Fibroblast of the aortic adventitia (primary cell): ENCODE data around the gene MBOAT2. TPM values are rescaled to one million over a fixed set of nuclear protein-coding genes. Genes with fewer than 3 reads are reported as not detected.
A peak's percentile ranks its signal among the peaks of the same experiment; 100 is the strongest.
"Not testable (repeated sequence)": the region's sequence is repeated elsewhere in the genome, so short reads cannot be mapped to it uniquely, and the experiment has no call there.

Experiments used
- DNase-seq: peaks from one replicate; pipeline ENCODE4 v3.0.0-alpha.2; 2010; ENCODE audit warnings: low read depth
- H3K4me3 ChIP-seq: 2 replicates; pipeline ENCODE4 v1.5.1; 2011; ENCODE audit warnings: low read depth, mild to moderate bottlenecking, control low read depth, low read length, moderate library complexity
- total RNA-seq: library from RNA; depleted of rRNA; stranded (reverse); fragments of >200 nt; gene quantifications from 2 replicates; pipeline ENCODE4 v1.2.3, GENCODE V29; 2012; ENCODE audit warnings: low replicate concordance
- TF ChIP-seq, protein P1 (sequence below): IDR thresholded peaks from 2 replicates; pipeline ENCODE4 v1.5.1; 2011; ENCODE audit warnings: mild to moderate bottlenecking, low read length, control low read depth, inconsistent platforms; ENCODE audit not compliant: insufficient read depth

The MBOAT2 gene
- total RNA-seq, 1 donor: 37.1 TPM

DNA sequence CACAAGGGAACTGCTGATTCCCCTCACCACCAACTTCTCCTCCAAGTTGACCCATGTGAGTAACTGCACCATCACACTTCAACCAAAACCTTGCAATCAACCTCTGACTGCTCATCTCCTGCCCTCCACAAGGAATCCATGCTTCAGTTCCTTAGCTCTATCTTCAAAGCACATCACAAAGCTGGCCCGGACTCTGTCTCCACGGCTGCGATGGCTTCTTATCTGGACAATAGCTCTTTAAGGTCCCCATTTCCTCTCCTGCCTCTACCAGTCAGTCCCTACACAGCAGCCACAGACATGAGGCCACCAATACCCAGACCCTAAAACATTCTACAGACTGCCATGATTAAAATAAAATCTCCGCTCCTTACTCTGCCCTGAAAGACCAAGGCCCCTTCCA lies 25.7 kb downstream of the MBOAT2 start:
- TF ChIP-seq, protein P1, sequence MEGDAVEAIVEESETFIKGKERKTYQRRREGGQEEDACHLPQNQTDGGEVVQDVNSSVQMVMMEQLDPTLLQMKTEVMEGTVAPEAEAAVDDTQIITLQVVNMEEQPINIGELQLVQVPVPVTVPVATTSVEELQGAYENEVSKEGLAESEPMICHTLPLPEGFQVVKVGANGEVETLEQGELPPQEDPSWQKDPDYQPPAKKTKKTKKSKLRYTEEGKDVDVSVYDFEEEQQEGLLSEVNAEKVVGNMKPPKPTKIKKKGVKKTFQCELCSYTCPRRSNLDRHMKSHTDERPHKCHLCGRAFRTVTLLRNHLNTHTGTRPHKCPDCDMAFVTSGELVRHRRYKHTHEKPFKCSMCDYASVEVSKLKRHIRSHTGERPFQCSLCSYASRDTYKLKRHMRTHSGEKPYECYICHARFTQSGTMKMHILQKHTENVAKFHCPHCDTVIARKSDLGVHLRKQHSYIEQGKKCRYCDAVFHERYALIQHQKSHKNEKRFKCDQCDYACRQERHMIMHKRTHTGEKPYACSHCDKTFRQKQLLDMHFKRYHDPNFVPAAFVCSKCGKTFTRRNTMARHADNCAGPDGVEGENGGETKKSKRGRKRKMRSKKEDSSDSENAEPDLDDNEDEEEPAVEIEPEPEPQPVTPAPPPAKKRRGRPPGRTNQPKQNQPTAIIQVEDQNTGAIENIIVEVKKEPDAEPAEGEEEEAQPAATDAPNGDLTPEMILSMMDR: no peak
- DNase-seq: no peak
- H3K4me3 ChIP-seq: no peak overlapping the region

DNA sequence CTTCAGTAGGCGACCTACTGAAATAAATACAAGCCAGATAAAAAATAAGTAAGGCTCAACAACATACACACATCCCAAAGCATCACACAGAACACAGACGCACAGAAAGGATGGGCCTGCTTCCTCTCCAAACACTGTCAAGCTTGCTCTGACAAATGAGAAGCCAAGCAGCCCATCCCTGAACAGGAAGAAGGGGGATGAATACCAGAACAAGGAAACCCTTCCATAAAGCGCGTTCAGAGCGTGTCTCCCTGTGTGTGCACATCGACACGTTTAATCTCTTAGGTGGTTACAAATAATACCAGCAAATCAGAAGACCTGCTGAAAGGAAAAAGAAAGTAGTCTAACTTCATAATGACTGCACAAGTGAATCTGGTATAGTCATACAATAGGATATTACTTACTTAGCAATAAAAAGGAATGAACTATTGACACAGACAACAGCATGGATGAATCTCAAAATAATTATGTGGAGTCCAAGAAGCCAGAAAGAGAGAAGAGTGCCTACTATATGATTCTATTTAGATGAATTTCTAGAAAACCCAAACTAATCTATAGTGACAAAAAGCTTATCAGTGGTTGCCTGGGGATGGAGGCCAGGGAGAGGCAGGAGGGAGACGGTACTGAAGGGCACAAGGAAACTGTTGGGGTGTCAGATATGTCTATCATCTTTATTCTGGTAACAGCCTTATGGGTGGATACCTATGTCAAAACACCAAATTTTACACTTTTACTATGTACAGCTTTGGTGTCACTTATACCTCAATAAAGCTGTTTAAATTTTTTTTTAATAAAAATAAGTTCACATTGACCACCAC lies 26.8 kb downstream of the MBOAT2 start:
- peak; percentile 40 for DNase-seq
- TF ChIP-seq, protein P1: no peak
- no peak overlapping the region for H3K4me3 ChIP-seq

DNA sequence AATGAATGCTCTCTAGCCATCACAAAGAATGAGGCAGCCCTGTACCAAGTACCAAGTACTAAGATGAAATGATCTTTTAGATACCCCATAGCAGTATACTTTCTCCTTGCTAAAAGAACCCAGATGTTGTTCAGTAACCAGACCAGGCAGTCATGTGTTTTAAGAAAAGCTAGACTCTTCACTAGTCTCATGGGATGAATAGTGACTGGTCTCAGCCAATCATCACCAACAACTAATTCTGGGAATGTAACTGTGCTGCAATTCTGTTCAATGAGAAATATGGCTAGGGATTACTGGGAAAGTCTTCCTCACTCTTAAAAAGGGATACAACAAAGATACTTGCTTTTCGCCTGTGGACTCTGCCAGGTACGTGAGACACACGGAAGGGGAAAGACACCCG lies 29.5 kb downstream of the MBOAT2 start:
- H3K4me3 ChIP-seq: no peak overlapping the region
- DNase-seq: no peak
- TF ChIP-seq, protein P1: no peak

DNA sequence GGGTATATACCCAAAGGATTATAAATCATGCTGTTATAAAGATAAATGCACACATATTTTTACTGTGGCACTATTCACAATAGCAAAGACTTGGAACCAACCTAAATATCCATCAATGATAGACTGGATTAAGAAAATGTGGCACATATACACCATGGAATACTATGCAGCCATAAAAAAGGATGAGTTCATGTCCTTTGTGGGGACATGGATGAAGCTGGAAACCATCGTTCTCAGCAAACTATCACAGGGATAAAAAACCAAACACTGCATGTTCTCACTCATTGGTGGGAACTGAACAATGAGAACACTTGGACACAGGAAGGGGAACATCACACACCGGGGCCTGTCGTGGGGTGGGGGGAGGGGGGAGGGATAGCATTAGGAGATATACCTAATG lies 30.5 kb downstream of the MBOAT2 start:
- not testable (repeated sequence) for H3K4me3 ChIP-seq, DNase-seq

DNA sequence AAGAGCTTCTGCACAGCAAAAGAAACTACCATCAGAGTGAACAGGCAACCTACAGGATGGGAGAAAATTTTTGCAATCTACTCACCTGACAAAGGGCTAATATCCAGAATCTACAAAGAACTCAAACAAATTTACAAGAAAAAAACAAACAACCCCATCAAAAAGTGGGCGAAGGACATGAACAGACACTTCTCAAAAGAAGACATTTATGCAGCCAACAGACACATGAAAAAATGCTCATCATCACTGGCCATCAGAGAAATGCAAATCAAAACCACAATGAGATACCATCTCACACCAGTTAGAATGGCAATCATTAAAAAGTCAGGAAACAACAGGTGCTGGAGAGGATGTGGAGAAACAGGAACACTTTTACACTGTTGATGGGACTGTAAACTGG lies 30.9 kb downstream of the MBOAT2 start:
- not testable (repeated sequence) for DNase-seq, H3K4me3 ChIP-seq

DNA sequence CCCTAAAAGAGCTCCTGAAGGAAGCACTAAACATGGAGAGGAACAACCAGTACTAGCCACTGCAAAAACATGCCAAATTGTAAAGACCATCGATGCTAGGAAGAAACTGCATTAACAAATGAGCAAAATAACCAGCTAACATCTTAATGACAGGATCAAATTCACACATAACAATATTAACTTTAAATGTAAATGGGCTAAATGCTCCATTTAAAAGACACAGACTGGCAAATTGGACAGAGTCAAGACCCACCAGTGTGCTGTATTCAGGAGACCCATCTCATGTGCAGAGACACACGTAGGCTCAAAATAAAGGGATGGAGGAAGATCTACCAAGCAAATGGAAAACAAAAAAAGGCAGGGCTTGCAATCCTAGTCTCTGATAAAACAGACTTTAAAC lies 34.1 kb downstream of the MBOAT2 start:
- not testable (repeated sequence) for DNase-seq, H3K4me3 ChIP-seq

DNA sequence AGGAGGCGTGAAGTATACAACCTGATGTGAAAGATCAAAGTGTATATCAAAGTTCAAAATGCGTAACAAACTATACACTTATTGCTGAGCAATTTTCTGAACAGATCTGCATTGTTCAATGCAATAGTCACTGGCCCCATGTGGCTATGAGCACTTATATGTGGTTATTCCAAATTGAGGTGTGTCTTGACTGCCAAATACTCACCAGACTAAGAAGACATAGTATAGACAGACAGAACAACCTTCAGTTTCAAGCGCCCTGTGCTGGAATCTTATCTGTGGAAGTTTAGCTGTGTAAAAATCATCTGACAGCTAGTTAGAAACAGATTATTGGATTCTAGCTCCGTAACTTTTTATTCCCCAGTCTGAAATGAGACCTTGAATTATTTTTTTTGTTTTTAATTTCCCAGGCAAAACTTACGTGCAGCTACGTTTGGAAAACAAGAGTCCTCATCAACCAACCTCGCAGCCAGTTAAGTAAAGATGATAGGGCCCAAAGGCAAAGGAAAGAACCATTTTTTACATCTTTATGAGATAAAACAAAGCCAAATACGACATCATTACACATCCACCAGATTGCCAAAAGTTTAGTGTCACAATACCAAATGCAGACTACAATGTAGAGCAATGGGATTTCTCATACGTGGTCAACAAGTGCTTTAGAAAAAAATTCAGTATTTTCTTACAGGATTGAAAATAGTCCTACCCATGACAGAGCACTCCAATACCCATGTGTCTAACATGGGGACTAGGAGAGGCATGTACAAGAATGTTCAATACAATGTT lies 37.2 kb downstream of the MBOAT2 start:
- H3K4me3 ChIP-seq: peak overlapping the region; percentile 2
- DNase-seq: peak; percentile 81

More for the DNA sequence above, 37.2 kb downstream of the MBOAT2 start:
- TF ChIP-seq, protein P1: no peak
